H1 (cell line): ENCODE measurements around the gene PMM1. TPM values are rescaled to one million over a fixed set of nuclear protein-coding genes. Genes with fewer than 3 reads are reported as not detected.

Experiments used
- ASH2L ChIP-seq: fragments of 200-600, 300-600 bp; sonication (generic); IDR thresholded peaks from one replicate; pipeline ENCODE4 v1.7.1; 2017; ENCODE audit warnings: low read length
- ATF3 ChIP-seq: IDR thresholded peaks from 2 replicates; pipeline ENCODE4 v1.6.1; 2011; ENCODE audit warnings: low read depth, mild to moderate bottlenecking, low read length; ENCODE audit not compliant: insufficient read depth
- CBX5 ChIP-seq: fragments of 300-800, 300-1000 bp; sonication (generic); IDR thresholded peaks from 2 replicates; pipeline ENCODE4 v1.7.1; 2016; ENCODE audit warnings: antibody characterized with exemption, low read length, low read depth
- CEBPB ChIP-seq: IDR thresholded peaks from 2 replicates; pipeline ENCODE4 v1.6.1; 2012; ENCODE audit warnings: low read depth, low read length
- CREB1 ChIP-seq: IDR thresholded peaks from 2 replicates; pipeline ENCODE4 v1.6.1; 2012; ENCODE audit warnings: inconsistent platforms
- CTCF ChIP-seq, 3 experiments: IDR thresholded peaks; 1 replicate in 2 of 3; 2 replicates in 1 of 3; pipeline versions ENCODE4 v1.5.1 to v1.6.1; 2011; ENCODE audit warnings: low read length in 3 of 3, mild to moderate bottlenecking in 3 of 3, inconsistent platforms in 2 of 3, low read depth in 1 of 3, moderate library complexity in 1 of 3; ENCODE audit not compliant: insufficient read depth in 1 of 3; ENCODE audit errors: control extremely low read depth in 1 of 3
- EZH2 ChIP-seq: fragments of 200-600 bp; sonication (generic); IDR thresholded peaks from 2 replicates; pipeline ENCODE4 v1.7.1; 2012; ENCODE audit warnings: low read depth, mild to moderate bottlenecking, moderate library complexity, low read length, inconsistent platforms; ENCODE audit not compliant: severe bottlenecking
- FOSL1 ChIP-seq: IDR thresholded peaks from 2 replicates; pipeline ENCODE4 v1.6.1; 2011; ENCODE audit warnings: mild to moderate bottlenecking, low read depth, low read length, moderate library complexity; ENCODE audit not compliant: insufficient read depth
- HDAC6 ChIP-seq: IDR thresholded peaks from one replicate; pipeline ENCODE4 v1.7.1; 2012; ENCODE audit warnings: low read depth, mild to moderate bottlenecking, inconsistent platforms, low read length, moderate library complexity
- JUN ChIP-seq: IDR thresholded peaks from 2 replicates; pipeline ENCODE4 v1.6.1; 2011; ENCODE audit warnings: low read depth, mild to moderate bottlenecking, improper control_type of control experiment, low read length
- KDM5A ChIP-seq: fragments of 200-600 bp; IDR thresholded peaks from 2 replicates; pipeline ENCODE4 v1.7.1; 2012; ENCODE audit warnings: mild to moderate bottlenecking, low read length, inconsistent platforms, mixed read lengths
- NANOG ChIP-seq: IDR thresholded peaks from 2 replicates; pipeline ENCODE4 v1.6.1; 2011; ENCODE audit warnings: low read length, low read depth, mild to moderate bottlenecking, inconsistent platforms; ENCODE audit not compliant: insufficient read depth, poor library complexity, severe bottlenecking
- POU5F1 ChIP-seq: IDR thresholded peaks from 2 replicates; pipeline ENCODE4 v1.6.1; 2011; ENCODE audit warnings: low read depth, mild to moderate bottlenecking, low read length, moderate library complexity
- RAD21 ChIP-seq, 2 experiments: IDR thresholded peaks in 1 of 2; conservative IDR thresholded peaks in 1 of 2; 2 replicates each; pipeline ENCODE4 v1.6.1; 2011; ENCODE audit warnings: low read depth in 2 of 2, low read length in 2 of 2, improper control_type of control experiment in 1 of 2, inconsistent platforms in 1 of 2, mild to moderate bottlenecking in 1 of 2, moderate library complexity in 1 of 2
- RXRA ChIP-seq: IDR thresholded peaks from 2 replicates; pipeline ENCODE4 v1.6.1; 2011; ENCODE audit warnings: low read depth, mild to moderate bottlenecking, low read length, moderate library complexity; ENCODE audit not compliant: insufficient read depth
- SIN3A ChIP-seq, 2 experiments: IDR thresholded peaks in 1 of 2; conservative IDR thresholded peaks in 1 of 2; 2 replicates each; pipeline ENCODE4 v1.6.1; 2011 to 2012; ENCODE audit warnings: low read length in 2 of 2, improper control_type of control experiment in 1 of 2, low read depth in 1 of 2, mild to moderate bottlenecking in 1 of 2
- SIRT6 ChIP-seq: IDR thresholded peaks from one replicate; pipeline ENCODE4 v1.7.1; 2012; ENCODE audit warnings: low read length, inconsistent platforms
- polyA plus RNA-seq, 7 experiments: library from polyadenylated mRNA; depleted of rRNA in 3 of 7; stranded (reverse) in 5 of 7; unstranded in 2 of 7; fragments of >200 nt in 5 of 7; fragments of 200-250 nt in 2 of 7; gene quantifications; 1 replicate in 5 of 7; 2 replicates in 1 of 7; 4 replicates in 1 of 7; pipeline versions ENCODE4 v1.2.1 to v1.2.3, GENCODE V29; 2011 to 2013; ENCODE audit warnings: missing spikeins in 2 of 7, mixed read lengths in 2 of 7
- total RNA-seq: library from RNA; stranded (reverse); fragmentation: NEBNext Ultra II Directional; extraction: Animal tissue kit (Norgen Biotek cat#: 25700); gene quantifications from 2 replicates; pipeline ENCODE4 v1.2.1, GENCODE V29; 2021
- TF ChIP-seq, protein P1 (sequence below): IDR thresholded peaks from 2 replicates; pipeline ENCODE4 v1.6.1; 2012; ENCODE audit warnings: low read length, inconsistent platforms
- TF ChIP-seq, protein P2 (sequence below): IDR thresholded peaks from 2 replicates; pipeline ENCODE4 v1.6.1; 2011; ENCODE audit warnings: low read length, improper control_type of control experiment

The PMM1 gene
- total and polyA plus RNA-seq, 2 of the 8 experiments (the other 6 are each of a cell fraction or from before 2014, with no cell fraction given) = 11.3 to 20.0 TPM

- TF ChIP-seq NANOG (no peak), RXRA (no peak), CREB1 (0 out of 2 replicates have a peak, but pooled peaks have one; percentile 38), CTCF (IDR thresholded peaks at IDR 0.05; ENCODE audit: control extremely low read depth in 1 of 3, insufficient read depth in 1 of 3, low read depth in 1 of 3, low read length in 3 of 3) (peak; percentile 94 to 99 (median 98)), CBX5 (no peak), RAD21 (IDR thresholded peaks at IDR 0.05 in 1 of 2, conservative IDR thresholded peaks at IDR 0.05 in 1 of 2; ENCODE audit: low read depth in 2 of 2, low read length in 2 of 2) (peak; percentile 75 to 85), SIN3A (conservative IDR thresholded peaks at IDR 0.05 in 1 of 2, IDR thresholded peaks at IDR 0.05 in 1 of 2; ENCODE audit: low read depth in 1 of 2, low read length in 2 of 2) (0 out of 4 replicates have a peak, but pooled peaks of 1 of the 2 experiments have one; percentile 52), ASH2L (no peak), SIRT6 (no peak), POU5F1 (no peak), CEBPB (no peak), KDM5A (no peak), EZH2 (no peak), HDAC6 (no peak), ATF3 (0 out of 2 replicates have a peak, but pooled peaks have one; percentile 14), FOSL1 (no peak), JUN (no peak)
- TF ChIP-seq, protein P1, sequence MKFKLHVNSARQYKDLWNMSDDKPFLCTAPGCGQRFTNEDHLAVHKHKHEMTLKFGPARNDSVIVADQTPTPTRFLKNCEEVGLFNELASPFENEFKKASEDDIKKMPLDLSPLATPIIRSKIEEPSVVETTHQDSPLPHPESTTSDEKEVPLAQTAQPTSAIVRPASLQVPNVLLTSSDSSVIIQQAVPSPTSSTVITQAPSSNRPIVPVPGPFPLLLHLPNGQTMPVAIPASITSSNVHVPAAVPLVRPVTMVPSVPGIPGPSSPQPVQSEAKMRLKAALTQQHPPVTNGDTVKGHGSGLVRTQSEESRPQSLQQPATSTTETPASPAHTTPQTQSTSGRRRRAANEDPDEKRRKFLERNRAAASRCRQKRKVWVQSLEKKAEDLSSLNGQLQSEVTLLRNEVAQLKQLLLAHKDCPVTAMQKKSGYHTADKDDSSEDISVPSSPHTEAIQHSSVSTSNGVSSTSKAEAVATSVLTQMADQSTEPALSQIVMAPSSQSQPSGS = no peak
- TF ChIP-seq, protein P2, sequence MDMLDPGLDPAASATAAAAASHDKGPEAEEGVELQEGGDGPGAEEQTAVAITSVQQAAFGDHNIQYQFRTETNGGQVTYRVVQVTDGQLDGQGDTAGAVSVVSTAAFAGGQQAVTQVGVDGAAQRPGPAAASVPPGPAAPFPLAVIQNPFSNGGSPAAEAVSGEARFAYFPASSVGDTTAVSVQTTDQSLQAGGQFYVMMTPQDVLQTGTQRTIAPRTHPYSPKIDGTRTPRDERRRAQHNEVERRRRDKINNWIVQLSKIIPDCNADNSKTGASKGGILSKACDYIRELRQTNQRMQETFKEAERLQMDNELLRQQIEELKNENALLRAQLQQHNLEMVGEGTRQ = 0 out of 2 replicates have a peak, but pooled peaks have one; percentile 42
These were observed 12.8 kb downstream of the PMM1 start (continued) for GRCh38 chr22:41576877-41577276.
